Mesenchymal stem cell (in vitro differentiated cells and primary cell): ENCODE data around the gene CTSE.
A peak's percentile ranks its signal among the peaks of the same experiment; 100 is the strongest.

Source experiments
- DNase-seq: peaks from one replicate; pipeline ENCODE4 v3.0.0-alpha.2; 2013
- H2AFZ ChIP-seq: one replicate; pipeline ENCODE4 v1.6.1; 2013; ENCODE audit warnings: low read depth, mild to moderate bottlenecking, control low read depth, inconsistent platforms, low read length, moderate library complexity
- H2AK5ac ChIP-seq: 2 replicates; pipeline ENCODE4 v1.6.1; 2013; ENCODE audit warnings: low read length, moderate library complexity, mild to moderate bottlenecking, inconsistent platforms; ENCODE audit not compliant: severe bottlenecking
- H2BK120ac ChIP-seq: one replicate; pipeline ENCODE4 v1.6.1; 2013; ENCODE audit warnings: low read depth, mild to moderate bottlenecking, inconsistent platforms, low read length, moderate library complexity
- H2BK12ac ChIP-seq, 2 experiments: one replicate each; pipeline ENCODE4 v1.6.1; 2013; ENCODE audit warnings: inconsistent platforms in 2 of 2, low read length in 2 of 2, mild to moderate bottlenecking in 2 of 2, moderate library complexity in 2 of 2, control low read depth in 1 of 2
- H2BK15ac ChIP-seq: one replicate; pipeline ENCODE4 v1.6.1; 2013; ENCODE audit warnings: mild to moderate bottlenecking, low read depth, inconsistent platforms; ENCODE audit not compliant: poor library complexity, severe bottlenecking
- H2BK5ac ChIP-seq: 2 replicates; pipeline ENCODE4 v1.6.1; 2013; ENCODE audit warnings: low read depth, mild to moderate bottlenecking, low read length, control low read depth, inconsistent platforms; ENCODE audit not compliant: poor library complexity, severe bottlenecking
- H3K14ac ChIP-seq, 2 experiments: one replicate each; pipeline ENCODE4 v1.6.1; 2013; ENCODE audit warnings: inconsistent platforms in 2 of 2, low read length in 2 of 2, control low read depth in 1 of 2, mild to moderate bottlenecking in 1 of 2, moderate library complexity in 1 of 2
- H3K18ac ChIP-seq, 2 experiments: one replicate each; pipeline ENCODE4 v1.6.1; 2013; ENCODE audit warnings: inconsistent platforms in 2 of 2, low read length in 2 of 2, control low read depth in 1 of 2, low read depth in 1 of 2, mild to moderate bottlenecking in 1 of 2
- H3K23ac ChIP-seq, 2 experiments: one replicate each; pipeline ENCODE4 v1.6.1; 2013; ENCODE audit warnings: inconsistent platforms in 2 of 2, low read length in 2 of 2, mild to moderate bottlenecking in 2 of 2, moderate library complexity in 2 of 2, control low read depth in 1 of 2
- H3K27ac ChIP-seq: 2 replicates; pipeline ENCODE4 v1.5.1; 2013; ENCODE audit warnings: mild to moderate bottlenecking, moderate library complexity, low read length, control low read depth, inconsistent platforms; ENCODE audit not compliant: poor library complexity, severe bottlenecking
- H3K27me3 ChIP-seq, 2 experiments: 2 replicates each; pipeline versions ENCODE4 v1.6.1 to v1.7.0; 2013; ENCODE audit warnings: low read length in 2 of 2, mild to moderate bottlenecking in 2 of 2, moderate library complexity in 2 of 2, control low read depth in 1 of 2, inconsistent platforms in 1 of 2; ENCODE audit not compliant: control insufficient read depth in 1 of 2, insufficient read depth in 1 of 2
- H3K36me3 ChIP-seq, 2 experiments: 2 replicates each; pipeline versions ENCODE4 v1.6.1 to v1.7.0; 2013; ENCODE audit warnings: low read length in 2 of 2, control low read depth in 1 of 2, inconsistent platforms in 1 of 2, low read depth in 1 of 2, mild to moderate bottlenecking in 1 of 2; ENCODE audit not compliant: insufficient read depth in 2 of 2, control insufficient read depth in 1 of 2
- H3K4ac ChIP-seq, 2 experiments: one replicate each; pipeline ENCODE4 v1.6.1; 2013; ENCODE audit warnings: inconsistent platforms in 2 of 2, low read length in 2 of 2, mild to moderate bottlenecking in 2 of 2, moderate library complexity in 2 of 2, control low read depth in 1 of 2, low read depth in 1 of 2
- H3K4me1 ChIP-seq: 2 replicates; pipeline ENCODE4 v1.6.1; 2013; ENCODE audit warnings: low read depth, low read length, control low read depth; ENCODE audit not compliant: control insufficient read depth, insufficient read depth
- H3K4me2 ChIP-seq: 2 replicates; pipeline ENCODE4 v1.6.1; 2013; ENCODE audit warnings: low read length, mild to moderate bottlenecking, inconsistent platforms; ENCODE audit not compliant: poor library complexity, severe bottlenecking
- H3K4me3 ChIP-seq, 2 experiments: 2 replicates each; pipeline versions ENCODE4 v1.5.1 to v1.7.0; 2013; ENCODE audit warnings: low read length in 2 of 2, mild to moderate bottlenecking in 2 of 2, control low read depth in 1 of 2, low read depth in 1 of 2; ENCODE audit not compliant: insufficient read depth in 1 of 2
- H3K79me1 ChIP-seq: replicated peaks from 2 replicates; pipeline ENCODE4 v1.6.1; 2013; ENCODE audit warnings: mild to moderate bottlenecking, control low read depth, low read length, inconsistent platforms; ENCODE audit not compliant: poor library complexity, severe bottlenecking
- H3K9ac ChIP-seq: 2 replicates; pipeline ENCODE4 v1.7.0; 2013; ENCODE audit warnings: mild to moderate bottlenecking, low read length, moderate library complexity
- H3K9me3 ChIP-seq: 2 replicates; pipeline ENCODE4 v1.7.0; 2013; ENCODE audit warnings: mild to moderate bottlenecking, low read length; ENCODE audit not compliant: control insufficient read depth
- H4K8ac ChIP-seq: one replicate; pipeline ENCODE4 v1.6.1; 2013; ENCODE audit warnings: inconsistent platforms, mild to moderate bottlenecking, low read length, moderate library complexity
- H4K91ac ChIP-seq: one replicate; pipeline ENCODE4 v1.6.1; 2013; ENCODE audit warnings: mild to moderate bottlenecking, low read length, inconsistent platforms
- WGBS: methylation state at CpG from one replicate; pipeline ENCODE4 v1.1.7; 2013; ENCODE audit warnings: mixed read lengths; 5-methylcytosine and 5-hydroxymethylcytosine counted together

CTSE gene

GRCh38 chr1:206013026-206013795 is 10.5 kb downstream of the CTSE start:
- no peak overlapping the region for H4K91ac ChIP-seq
- no peaks in the 10 kb centered on the region for H3K36me3 ChIP-seq
- no peak overlapping the region for H2BK12ac ChIP-seq
- no peaks in the 10 kb centered on the region for H3K79me1 ChIP-seq
- H4K8ac ChIP-seq: no peak overlapping the region
- no peak overlapping the region for H3K9ac ChIP-seq
- no peak overlapping the region for H2AFZ ChIP-seq
- H3K4me3 ChIP-seq: no peak overlapping the region
- no peaks in the 10 kb centered on the region for H3K9me3 ChIP-seq
- no peak overlapping the region for H2BK15ac ChIP-seq
- no peak overlapping the region for H2BK5ac ChIP-seq
- no peak overlapping the region for H2AK5ac ChIP-seq
- no peak overlapping the region for H3K27ac ChIP-seq
- H3K18ac ChIP-seq: no peak overlapping the region
- 93% methylated on average over 6 of the region's 6 CpGs for WGBS
- no peaks in the 10 kb centered on the region for H3K27me3 ChIP-seq
- H3K14ac ChIP-seq: no peak overlapping the region
- H3K4me1 ChIP-seq: peaks cover 1% of the 10 kb centered on the region
- no peak overlapping the region for H3K4me2 ChIP-seq
- no peak overlapping the region for H3K23ac ChIP-seq
- no peak for DNase-seq
- H3K4ac ChIP-seq: no peak overlapping the region
- H2BK120ac ChIP-seq: no peak overlapping the region

- Histone ChIP-seq H3K4me2 (no peak overlapping the region), H2BK12ac (no peak overlapping the region), H3K4me3 (no peak overlapping the region), H2AFZ (no peak overlapping the region), H3K14ac (no peak overlapping the region), H3K9me3 (no peaks in the 10 kb centered on the region), H3K79me1 (no peaks in the 10 kb centered on the region), H3K23ac (no peak overlapping the region), H3K9ac (no peak overlapping the region), H3K36me3 (no peaks in the 10 kb centered on the region), H2BK120ac (no peak overlapping the region), H3K18ac (peak overlapping the region in 1 of 2 experiments; percentile 17), H4K91ac (no peak overlapping the region), H3K27me3 (no peaks in the 10 kb centered on the region), H3K4ac (no peak overlapping the region), H3K4me1 (peaks cover 1% of the 10 kb centered on the region), H2BK5ac (no peak overlapping the region), H2AK5ac (no peak overlapping the region), H3K27ac (no peak overlapping the region), H4K8ac (peak overlapping the region; percentile 37), H2BK15ac (no peak overlapping the region)
- WGBS: 83% methylated on average over 16 of the region's 17 CpGs
- DNase-seq: no peak
These were observed 11.4 kb downstream of the CTSE start for GRCh38 chr1:206012086-206012859.

- Histone ChIP-seq H3K14ac (peak overlapping the region in 1 of 2 experiments; percentile 53), H3K36me3 (no peaks in the 10 kb centered on the region), H2AFZ (no peak overlapping the region), H3K23ac (no peak overlapping the region), H3K79me1 (no peaks in the 10 kb centered on the region), H2BK15ac (no peak overlapping the region), H4K91ac (no peak overlapping the region), H3K27ac (no peak overlapping the region), H3K27me3 (no peaks in the 10 kb centered on the region), H2BK12ac (no peak overlapping the region), H3K4me1 (peaks cover 1% of the 10 kb centered on the region), H3K9ac (no peak overlapping the region), H3K4ac (no peak overlapping the region), H3K4me3 (no peak overlapping the region), H2AK5ac (no peak overlapping the region), H4K8ac (no peak overlapping the region), H2BK5ac (no peak overlapping the region), H3K9me3 (no peaks in the 10 kb centered on the region), H3K18ac (no peak overlapping the region), H2BK120ac (no peak overlapping the region), H3K4me2 (no peak overlapping the region)
- 90% methylated on average over 7 of the region's 8 CpGs for WGBS
- no peak for DNase-seq
These were observed 12.6 kb downstream of the CTSE start for GRCh38 chr1:206011057-206011456.

- Histone ChIP-seq H3K4ac (no peak overlapping the region), H2BK120ac (no peak overlapping the region), H3K23ac (no peak overlapping the region), H3K79me1 (no peaks in the 10 kb centered on the region), H3K27me3 (no peaks in the 10 kb centered on the region), H3K27ac (no peak overlapping the region), H3K4me2 (no peak overlapping the region), H3K14ac (no peak overlapping the region), H4K91ac (no peak overlapping the region), H2AFZ (no peak overlapping the region), H2AK5ac (no peak overlapping the region), H2BK5ac (no peak overlapping the region), H2BK15ac (no peak overlapping the region), H2BK12ac (no peak overlapping the region), H3K4me1 (peaks cover 1% of the 10 kb centered on the region), H3K9ac (no peak overlapping the region), H3K36me3 (no peaks in the 10 kb centered on the region), H3K9me3 (no peaks in the 10 kb centered on the region), H3K18ac (no peak overlapping the region), H4K8ac (no peak overlapping the region), H3K4me3 (no peak overlapping the region)
- DNase-seq: peak; percentile 15
- WGBS: 20% methylated on average over 5 of the region's 5 CpGs
These were observed 13.6 kb downstream of the CTSE start for GRCh38 chr1:206010060-206010459.
